ENCODE results near the gene TMEM247.

Gene TMEM247

GRCh38 chr2:46460241-46460921 lies 19.0 kb upstream of the TMEM247 start:
- Histone ChIP-seq H3K4ac (ENCODE audit: low read depth, low read length) (no peak overlapping the region), H3K9ac (ENCODE audit: low read length) (no peak overlapping the region), H4K8ac (ENCODE audit: low read depth, low read length) (no peak overlapping the region), H3K23ac (ENCODE audit: low read length) (no peak overlapping the region), H3K4me3 (ENCODE audit: low read length) (no peak overlapping the region), H3K27me3 (ENCODE audit: insufficient read depth, low read length, poor library complexity) (no peaks in the 10 kb centered on the region), H2BK120ac (ENCODE audit: low read depth, low read length) (no peak overlapping the region), H4K5ac (ENCODE audit: low read length) (no peak overlapping the region), H3K79me1 (ENCODE audit: low read length) (no peaks in the 10 kb centered on the region), H3K79me2 (ENCODE audit: control insufficient read depth, insufficient read depth, low read length) (no peaks in the 10 kb centered on the region), H2BK15ac (replicated peaks; ENCODE audit: low read depth) (no peak overlapping the region), H3K4me2 (ENCODE audit: low read length) (no peak overlapping the region), H2BK5ac (ENCODE audit: low read length) (no peak overlapping the region), H3K4me1 (ENCODE audit: control insufficient read depth, low read depth, low read length) (no peaks in the 10 kb centered on the region), H3K36me3 (ENCODE audit: control insufficient read depth, insufficient read depth, low read length) (no peaks in the 10 kb centered on the region), H3K27ac (ENCODE audit: low read depth, low read length) (no peak overlapping the region), H3K18ac (ENCODE audit: low read length) (no peak overlapping the region), H2AK5ac (ENCODE audit: low read length) (no peak overlapping the region), H3K56ac (ENCODE audit: low read length) (no peak overlapping the region)
- WGBS (ENCODE audit: extremely low coverage, insufficient coverage, low lambda C conversion rate): no CpG with 5 or more reads among the region's 16 CpGs
- DNase-seq: no peak

GRCh38 chr2:46461011-46461674 lies 18.2 kb upstream of the TMEM247 start:
- H3K23ac ChIP-seq (ENCODE audit: low read length): no peak overlapping the region
- H3K4me2 ChIP-seq (ENCODE audit: low read length): no peak overlapping the region
- H3K79me2 ChIP-seq (ENCODE audit: control insufficient read depth, insufficient read depth, low read length): no peaks in the 10 kb centered on the region
- no peak overlapping the region for H3K18ac ChIP-seq (ENCODE audit: low read length)
- H2BK15ac ChIP-seq (replicated peaks; ENCODE audit: low read depth): no peak overlapping the region
- no peak overlapping the region for H3K27ac ChIP-seq (ENCODE audit: low read depth, low read length)
- H4K5ac ChIP-seq (ENCODE audit: low read length): no peak overlapping the region
- DNase-seq: peak; percentile 56
- no peak overlapping the region for H2BK5ac ChIP-seq (ENCODE audit: low read length)
- H2AK5ac ChIP-seq (ENCODE audit: low read length): no peak overlapping the region
- H3K79me1 ChIP-seq (ENCODE audit: low read length): no peaks in the 10 kb centered on the region
- H3K4me1 ChIP-seq (ENCODE audit: control insufficient read depth, low read depth, low read length): no peaks in the 10 kb centered on the region
- H3K56ac ChIP-seq (ENCODE audit: low read length): no peak overlapping the region
- no peak overlapping the region for H3K9ac ChIP-seq (ENCODE audit: low read length)
- no peaks in the 10 kb centered on the region for H3K36me3 ChIP-seq (ENCODE audit: control insufficient read depth, insufficient read depth, low read length)
- no peak overlapping the region for H3K4ac ChIP-seq (ENCODE audit: low read depth, low read length)
- no peaks in the 10 kb centered on the region for H3K27me3 ChIP-seq (ENCODE audit: insufficient read depth, low read length, poor library complexity)
- no peak overlapping the region for H3K4me3 ChIP-seq (ENCODE audit: low read length)
- no peak overlapping the region for H2BK120ac ChIP-seq (ENCODE audit: low read depth, low read length)
- no CpG with 5 or more reads among the region's 8 CpGs for WGBS (ENCODE audit: extremely low coverage, insufficient coverage, low lambda C conversion rate)
- H4K8ac ChIP-seq (ENCODE audit: low read depth, low read length): no peak overlapping the region

- Histone ChIP-seq H2BK15ac (replicated peaks; ENCODE audit: low read depth) (no peak overlapping the region), H2BK120ac (ENCODE audit: low read depth, low read length) (no peak overlapping the region), H3K4me1 (ENCODE audit: control insufficient read depth, low read depth, low read length) (no peaks in the 10 kb centered on the region), H3K18ac (ENCODE audit: low read length) (no peak overlapping the region), H3K23ac (ENCODE audit: low read length) (no peak overlapping the region), H4K8ac (ENCODE audit: low read depth, low read length) (no peak overlapping the region), H2AK5ac (ENCODE audit: low read length) (no peak overlapping the region), H3K79me1 (ENCODE audit: low read length) (no peaks in the 10 kb centered on the region), H3K56ac (ENCODE audit: low read length) (no peak overlapping the region), H3K79me2 (ENCODE audit: control insufficient read depth, insufficient read depth, low read length) (no peaks in the 10 kb centered on the region), H2BK5ac (ENCODE audit: low read length) (no peak overlapping the region), H3K36me3 (ENCODE audit: control insufficient read depth, insufficient read depth, low read length) (no peaks in the 10 kb centered on the region), H3K9ac (ENCODE audit: low read length) (no peak overlapping the region), H3K4ac (ENCODE audit: low read depth, low read length) (no peak overlapping the region), H3K4me2 (ENCODE audit: low read length) (no peak overlapping the region), H3K27me3 (ENCODE audit: insufficient read depth, low read length, poor library complexity) (no peaks in the 10 kb centered on the region), H3K27ac (ENCODE audit: low read depth, low read length) (no peak overlapping the region), H3K4me3 (ENCODE audit: low read length) (no peak overlapping the region), H4K5ac (ENCODE audit: low read length) (no peak overlapping the region)
- WGBS (ENCODE audit: extremely low coverage, insufficient coverage, low lambda C conversion rate): no CpG with 5 or more reads among the region's 7 CpGs
- no peak for DNase-seq
Measured at GRCh38 chr2:46461709-46462171, 17.6 kb upstream of the TMEM247 start.

DNA sequence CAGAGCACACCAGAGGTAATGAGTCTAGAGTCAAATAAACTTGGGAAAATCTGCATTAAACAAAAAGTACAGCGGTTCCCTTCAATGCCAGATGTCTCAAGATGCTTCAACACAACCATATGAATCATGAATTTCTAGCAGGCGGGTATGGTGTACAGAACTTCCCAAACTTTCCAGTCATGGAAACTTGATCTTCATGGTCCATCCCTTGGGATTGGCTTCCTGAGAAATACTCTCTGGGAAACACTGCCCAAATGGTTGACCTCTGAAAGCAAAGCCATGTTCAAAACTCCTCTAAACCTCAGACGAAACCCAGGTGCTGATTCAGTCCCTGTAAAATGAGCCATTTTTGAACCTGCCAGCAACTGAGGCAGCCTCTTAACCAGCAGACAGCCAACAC lies 16.4 kb upstream of the TMEM247 start:
- no peak overlapping the region for H3K23ac ChIP-seq (ENCODE audit: low read length)
- H3K4ac ChIP-seq (ENCODE audit: low read depth, low read length): no peak overlapping the region
- DNase-seq: no peak
- H2BK15ac ChIP-seq (replicated peaks; ENCODE audit: low read depth): no peak overlapping the region
- H3K4me1 ChIP-seq (ENCODE audit: control insufficient read depth, low read depth, low read length): no peaks in the 10 kb centered on the region
- H3K36me3 ChIP-seq (ENCODE audit: control insufficient read depth, insufficient read depth, low read length): no peaks in the 10 kb centered on the region
- no peak overlapping the region for H4K8ac ChIP-seq (ENCODE audit: low read depth, low read length)
- no peak overlapping the region for H4K5ac ChIP-seq (ENCODE audit: low read length)
- no peak overlapping the region for H3K27ac ChIP-seq (ENCODE audit: low read depth, low read length)
- H3K79me1 ChIP-seq (ENCODE audit: low read length): no peaks in the 10 kb centered on the region
- H3K79me2 ChIP-seq (ENCODE audit: control insufficient read depth, insufficient read depth, low read length): no peaks in the 10 kb centered on the region
- WGBS (ENCODE audit: extremely low coverage, insufficient coverage, low lambda C conversion rate): no CpG with 5 or more reads among the region's 3 CpGs
- H3K4me2 ChIP-seq (ENCODE audit: low read length): no peak overlapping the region
- no peak overlapping the region for H2BK120ac ChIP-seq (ENCODE audit: low read depth, low read length)
- no peak overlapping the region for H3K9ac ChIP-seq (ENCODE audit: low read length)
- H2AK5ac ChIP-seq (ENCODE audit: low read length): no peak overlapping the region
- no peaks in the 10 kb centered on the region for H3K27me3 ChIP-seq (ENCODE audit: insufficient read depth, low read length, poor library complexity)
- no peak overlapping the region for H3K4me3 ChIP-seq (ENCODE audit: low read length)
- no peak overlapping the region for H3K56ac ChIP-seq (ENCODE audit: low read length)
- H2BK5ac ChIP-seq (ENCODE audit: low read length): no peak overlapping the region
- no peak overlapping the region for H3K18ac ChIP-seq (ENCODE audit: low read length)

DNA sequence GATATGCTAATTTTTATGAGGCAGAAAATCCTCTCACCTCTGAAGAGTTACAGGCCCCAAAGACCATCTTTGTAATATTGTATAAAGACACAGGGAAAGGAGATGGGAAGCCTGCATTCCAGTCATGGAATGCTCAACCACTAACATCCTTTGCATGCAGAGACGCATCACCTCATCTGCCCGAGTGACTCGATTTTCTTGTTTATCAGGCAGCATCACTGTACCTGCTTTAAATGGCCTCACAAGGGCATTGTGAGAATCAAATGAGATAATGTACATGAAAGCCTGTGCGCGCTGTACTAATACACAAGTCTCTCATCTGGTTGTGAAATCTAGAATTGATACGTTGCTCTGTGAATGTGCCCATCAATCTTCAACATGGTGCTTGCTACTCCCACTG lies 10.2 kb upstream of the TMEM247 start:
- Histone ChIP-seq H2BK120ac (ENCODE audit: low read depth, low read length) (no peak overlapping the region), H3K4me2 (ENCODE audit: low read length) (no peak overlapping the region), H3K4me1 (ENCODE audit: control insufficient read depth, low read depth, low read length) (no peaks in the 10 kb centered on the region), H3K9ac (ENCODE audit: low read length) (no peak overlapping the region), H3K23ac (ENCODE audit: low read length) (no peak overlapping the region), H3K4ac (ENCODE audit: low read depth, low read length) (no peak overlapping the region), H3K4me3 (ENCODE audit: low read length) (no peak overlapping the region), H4K5ac (ENCODE audit: low read length) (no peak overlapping the region), H3K79me1 (ENCODE audit: low read length) (no peaks in the 10 kb centered on the region), H3K79me2 (ENCODE audit: control insufficient read depth, insufficient read depth, low read length) (no peaks in the 10 kb centered on the region), H3K18ac (ENCODE audit: low read length) (no peak overlapping the region), H3K27me3 (ENCODE audit: insufficient read depth, low read length, poor library complexity) (no peaks in the 10 kb centered on the region), H3K36me3 (ENCODE audit: control insufficient read depth, insufficient read depth, low read length) (no peaks in the 10 kb centered on the region), H4K8ac (ENCODE audit: low read depth, low read length) (no peak overlapping the region), H2BK15ac (replicated peaks; ENCODE audit: low read depth) (no peak overlapping the region), H2BK5ac (ENCODE audit: low read length) (no peak overlapping the region), H2AK5ac (ENCODE audit: low read length) (no peak overlapping the region), H3K56ac (ENCODE audit: low read length) (no peak overlapping the region), H3K27ac (ENCODE audit: low read depth, low read length) (no peak overlapping the region)
- no peak for DNase-seq
- no CpG with 5 or more reads among the region's 6 CpGs for WGBS (ENCODE audit: extremely low coverage, insufficient coverage, low lambda C conversion rate)

All from mesendoderm (in vitro differentiated cells).